SK-N-SH (cell line): Measurements from ENCODE around the gene SLC38A8. TPM values are rescaled to one million over a fixed set of nuclear protein-coding genes. Genes with fewer than 3 reads are reported as not detected.

ENCODE experiments used
- CTCF ChIA-PET: fragments of 300-600, 350-600 bp; formaldehyde crosslinking; extraction: SDS; loops from one replicate; lab custom pipeline; 2021; lab: Yijun Ruan, JAX
- POLR2A ChIA-PET: fragments of 350-600 bp; sonication (Branson Sonifier 250); formaldehyde crosslinking; extraction: SDS; loops from one replicate; lab custom pipeline; 2020; ENCODE audit warnings: antibody characterized with exemption, inconsistent platforms; lab: Yijun Ruan, JAX
- DNase-seq: peaks from one replicate; pipeline ENCODE4 v3.0.0; 2012
- H2AFZ ChIP-seq: fragments of 200-600 bp; sonication (generic); 2 replicates; pipeline ENCODE4 v1.8.1; 2016; ENCODE audit warnings: antibody characterized with exemption, mild to moderate bottlenecking, low read depth
- H3F3A ChIP-seq: fragments of 200-600 bp; sonication (generic); replicated peaks from 2 replicates; pipeline ENCODE3; 2016; ENCODE audit warnings: antibody characterized with exemption, mild to moderate bottlenecking; ENCODE audit not compliant: insufficient read depth
- H3K27ac ChIP-seq, 2 experiments: fragments of 200-500 bp in 1 of 2; fragments of 200-600 bp in 1 of 2; sonication (Bioruptor generic) in 1 of 2; sonication (generic), shearing (Covaris generic) in 1 of 2; 2 replicates each; pipeline versions ENCODE4 v1.5.1 to v1.6.1; 2014 to 2016; ENCODE audit warnings: low read depth in 2 of 2, inconsistent platforms in 1 of 2, low read length in 1 of 2, mild to moderate bottlenecking in 1 of 2, mixed read lengths in 1 of 2
- H3K27me3 ChIP-seq: fragments of 200-600 bp; sonication (generic), shearing (Covaris generic); 2 replicates; pipeline ENCODE4 v1.6.1; 2016; ENCODE audit warnings: mixed run types; ENCODE audit not compliant: insufficient read depth
- H3K36me3 ChIP-seq, 2 experiments: fragments of 200-500 bp in 1 of 2; fragments of 200-600 bp in 1 of 2; sonication (Bioruptor generic) in 1 of 2; sonication (generic) in 1 of 2; replicated peaks in 1 of 2; 2 replicates each; pipeline versions ENCODE3 to v1.5.1; 2014 to 2016; ENCODE audit warnings: low read length in 1 of 2, mild to moderate bottlenecking in 1 of 2; ENCODE audit not compliant: insufficient read depth in 2 of 2, control insufficient read depth in 1 of 2
- H3K4me1 ChIP-seq, 2 experiments: fragments of 200-500 bp in 1 of 2; fragments of 200-600 bp in 1 of 2; sonication (Bioruptor generic) in 1 of 2; sonication (generic), shearing (Covaris generic) in 1 of 2; 2 replicates each; pipeline versions ENCODE4 v1.5.1 to v1.6.1; 2014 to 2016; ENCODE audit warnings: low read depth in 1 of 2, low read length in 1 of 2, mixed run types in 1 of 2; ENCODE audit not compliant: insufficient read depth in 2 of 2, control insufficient read depth in 1 of 2
- H3K4me2 ChIP-seq: fragments of 200-600 bp; sonication (generic), shearing (Covaris generic); 2 replicates; pipeline ENCODE4 v1.6.1; 2017; ENCODE audit warnings: mixed run types
- H3K4me3 ChIP-seq, 2 experiments: fragments of 200-500 bp in 1 of 2; fragments of 200-600 bp in 1 of 2; sonication (Bioruptor generic) in 1 of 2; sonication (generic), shearing (Covaris generic) in 1 of 2; 2 replicates each; pipeline versions ENCODE4 v1.5.1 to v1.8.1; 2014 to 2016; ENCODE audit warnings: low read depth in 2 of 2, inconsistent platforms in 1 of 2, low read length in 1 of 2, mild to moderate bottlenecking in 1 of 2, mixed read lengths in 1 of 2, moderate library complexity in 1 of 2
- H3K79me2 ChIP-seq: fragments of 200-600 bp; sonication (generic); 2 replicates; pipeline ENCODE4 v1.8.1; 2017; ENCODE audit warnings: mild to moderate bottlenecking; ENCODE audit not compliant: insufficient read depth
- H3K9ac ChIP-seq: fragments of 200-600 bp; sonication (generic); 2 replicates; pipeline ENCODE4 v1.6.1; 2017; ENCODE audit warnings: mixed run types
- H3K9me2 ChIP-seq: fragments of 200-600 bp; sonication (generic); 2 replicates; pipeline ENCODE4 v1.6.1; 2017; ENCODE audit warnings: mixed run types
- H3K9me3 ChIP-seq: fragments of 200-600 bp; sonication (generic); 2 replicates; pipeline ENCODE4 v1.6.1; 2017; ENCODE audit warnings: mixed run types, mild to moderate bottlenecking, moderate library complexity
- H4K20me1 ChIP-seq: fragments of 200-600 bp; sonication (generic); 2 replicates; pipeline ENCODE4 v1.6.1; 2017; ENCODE audit warnings: mild to moderate bottlenecking, mixed run types; ENCODE audit not compliant: insufficient read depth
- EP300 ChIP-seq, 2 experiments: IDR thresholded peaks; 2 replicates each; pipeline versions ENCODE4 v1.4.0 to v1.6.1; 2012; ENCODE audit warnings: borderline replicate concordance in 1 of 2, low read depth in 1 of 2, low read length in 1 of 2
- EZH2phosphoT487 ChIP-seq: fragments of 200-600 bp; sonication (generic); IDR thresholded peaks from 2 replicates; pipeline ENCODE4 v1.6.1; 2017; ENCODE audit warnings: low read depth, mixed run types, mild to moderate bottlenecking, antibody characterized with exemption, moderate library complexity, borderline replicate concordance
- FOSL2 ChIP-seq: IDR thresholded peaks from 2 replicates; pipeline ENCODE4 v1.4.0; 2012; ENCODE audit warnings: low read depth, mild to moderate bottlenecking, moderate library complexity, borderline replicate concordance
- FOXJ3 ChIP-seq: sonication (generic); formaldehyde crosslinking; IDR thresholded peaks from 2 replicates; pipeline ENCODE4 v1.5.1; 2020; ENCODE audit warnings: mild to moderate bottlenecking, missing genetic modification reagents
- FOXM1 ChIP-seq: IDR thresholded peaks from 2 replicates; pipeline ENCODE4 v1.4.0; 2012; ENCODE audit warnings: low read depth, mild to moderate bottlenecking
- GABPA ChIP-seq: IDR thresholded peaks from 2 replicates; pipeline ENCODE4 v1.4.0; 2012; ENCODE audit warnings: low read depth, mild to moderate bottlenecking
- MAX ChIP-seq: IDR thresholded peaks from 2 replicates; pipeline ENCODE4 v1.4.0; 2012; ENCODE audit warnings: low read depth
- MXI1 ChIP-seq: IDR thresholded peaks from 2 replicates; pipeline ENCODE4 v1.6.1; 2012; ENCODE audit warnings: mild to moderate bottlenecking, low read depth, low read length, improper control_type of control experiment
- NFIC ChIP-seq: IDR thresholded peaks from 2 replicates; pipeline ENCODE4 v1.4.0; 2012; ENCODE audit warnings: borderline replicate concordance
- PBX3 ChIP-seq: IDR thresholded peaks from 2 replicates; pipeline ENCODE4; 2012
- RCOR1 ChIP-seq: fragments of 150-350 bp; IDR thresholded peaks from 2 replicates; pipeline ENCODE4 v1.6.1; 2017; ENCODE audit warnings: antibody characterized with exemption, low read length
- RXRA ChIP-seq: IDR thresholded peaks from 2 replicates; pipeline ENCODE4 v1.4.0; 2012; ENCODE audit warnings: low read depth, mild to moderate bottlenecking, borderline replicate concordance
- SMC3 ChIP-seq: IDR thresholded peaks from 2 replicates; pipeline ENCODE4 v1.6.1; 2012; ENCODE audit warnings: low read depth, low read length, improper control_type of control experiment
- USF2 ChIP-seq: fragments of 150-350 bp; IDR thresholded peaks from 2 replicates; pipeline ENCODE4 v1.6.1; 2017; ENCODE audit warnings: antibody characterized with exemption, low read length, low read depth, borderline replicate concordance
- YY1 ChIP-seq: IDR thresholded peaks from 2 replicates; pipeline ENCODE4 v1.4.0; 2012; ENCODE audit warnings: low read depth, mild to moderate bottlenecking
- WGBS: methylation state at CpG from one replicate; pipeline ENCODE4 v1.1.6; 2017; ENCODE audit warnings: low lambda C conversion rate; 5-methylcytosine and 5-hydroxymethylcytosine counted together
- polyA plus RNA-seq, 3 experiments: library from polyadenylated mRNA; depleted of rRNA; stranded (reverse); fragments of >200 nt; gene quantifications; 2 replicates each; pipeline ENCODE4 v1.2.3, GENCODE V29; 2012

SLC38A8 gene
- polyA plus RNA-seq, 1 of the 3 experiments (the other 2 are of a cell fraction) = not detected

GRCh38 chr16:83975590-83976260 lies 66.9 kb downstream of the SLC38A8 start:
- CTCF ChIA-PET = interaction anchor here (1.0 to 2.2 kb wide), 3 partner anchors 19 to 88 kb away, joined by 3 to 9 read pairs (median 3); no protein-coding TSS in a partner anchor
- H3K9me2 ChIP-seq = no peaks in the 10 kb centered on the region
- DNase-seq = no peak
- POLR2A ChIA-PET = no interaction called here
- H3K4me1 ChIP-seq = no peaks in the 10 kb centered on the region
- H3K9ac ChIP-seq = no peak overlapping the region
- H3K79me2 ChIP-seq = no peaks in the 10 kb centered on the region
- TF ChIP-seq FOXM1 (no peak), MAX (no peak), EZH2phosphoT487 (no peak), FOXJ3 (no peak), USF2 (no peak), GABPA (no peak), RCOR1 (no peak), FOSL2 (no peak), PBX3 (no peak), RXRA (no peak)
- TF ChIP-seq, all 33 proteins: peak for 0
- Histone ChIP-seq H3K9me3 (no peaks in the 10 kb centered on the region), H3F3A (no peaks in the 10 kb centered on the region), H4K20me1 (no peaks in the 10 kb centered on the region), H3K4me2 (no peak overlapping the region), H3K27ac (no peak overlapping the region), H3K4me3 (no peak overlapping the region), H2AFZ (no peak overlapping the region), H3K36me3 (no peaks in the 10 kb centered on the region), H3K27me3 (no peaks in the 10 kb centered on the region)
- 81% methylated on average over 7 of the region's 15 CpGs for WGBS

- Histone ChIP-seq H3K4me1 (no peaks in the 10 kb centered on the region), H3K27me3 (no peaks in the 10 kb centered on the region)
- CTCF ChIA-PET = interaction anchor here (0.9 kb wide), 1 partner anchor 91 kb away, joined by 3 read pairs; no protein-coding TSS in a partner anchor
Measured at GRCh38 chr16:83974475-83974874, 68.1 kb downstream of the SLC38A8 start.

More at GRCh38 chr16:83974475-83974874, 68.1 kb downstream of the SLC38A8 start:
- Histone ChIP-seq H3K36me3 (no peaks in the 10 kb centered on the region), H3K79me2 (no peaks in the 10 kb centered on the region), H3K9me2 (no peaks in the 10 kb centered on the region), H3K9ac (no peak overlapping the region), H3F3A (no peaks in the 10 kb centered on the region), H4K20me1 (no peaks in the 10 kb centered on the region), H3K4me2 (no peak overlapping the region), H3K9me3 (no peaks in the 10 kb centered on the region), H3K27ac (no peak overlapping the region), H3K4me3 (no peak overlapping the region), H2AFZ (no peak overlapping the region)
- WGBS = 19% methylated on average over 7 of the region's 7 CpGs
- POLR2A ChIA-PET = no interaction called here
- TF ChIP-seq MAX (no peak), RCOR1 (no peak), EP300 (IDR thresholded peaks at IDR 0.05; ENCODE audit: borderline replicate concordance in 1 of 2, low read depth in 1 of 2, low read length in 1 of 2) (no peak), PBX3 (no peak), MXI1 (no peak), YY1 (no peak), GABPA (no peak), SMC3 (no peak), NFIC (no peak)
- DNase-seq = no peak
